Right lobe of liver (tissue), 6 donors: ENCODE results near the gene TTC28. TPM values are rescaled to one million over a fixed set of nuclear protein-coding genes. Genes with fewer than 3 reads are reported as not detected.

Experiments
- ATAC-seq, 4 donors: fragments of 200-7000 bp; cut with Tn5 transposase; one replicate each; pipeline ENCODE4 v1.9.1; 2020; ENCODE audit warnings: mild to moderate bottlenecking in 4 of 4, moderate library complexity in 4 of 4
- DNase-seq, 3 donors: peaks; one replicate each; pipeline ENCODE4 v3.0.0-alpha.2; 2020
- H3K27ac ChIP-seq, 3 donors: fragments of 200-600 bp; one replicate each; pipeline ENCODE4 v1.8.0; 2022
- H3K27me3 ChIP-seq, 2 donors: fragments of 200-600 bp; one replicate each; pipeline ENCODE4 v1.8.0; 2022
- H3K36me3 ChIP-seq, 4 donors: fragments of 200-600 bp; sonication (generic) in 1 of 4; one replicate each; pipeline versions ENCODE4 v1.5.1 to v1.8.0; 2017 to 2022; ENCODE audit warnings: control low read depth in 1 of 4
- H3K4me1 ChIP-seq, 4 donors: fragments of 200-600 bp; sonication (generic) in 1 of 4; one replicate each; pipeline versions ENCODE4 v1.5.1 to v1.8.0; 2017 to 2022; ENCODE audit warnings: control low read depth in 1 of 4
- H3K4me3 ChIP-seq, 3 donors: fragments of 200-600 bp; one replicate each; pipeline ENCODE4 v1.8.0; 2022
- H3K9me3 ChIP-seq, 4 donors: fragments of 200-600 bp; sonication (generic) in 1 of 4; one replicate each; pipeline versions ENCODE4 v1.5.1 to v1.8.0; 2017 to 2022; ENCODE audit warnings: control low read depth in 1 of 4
- POLR2A ChIP-seq: fragments of 450-650 bp; IDR thresholded peaks from one replicate; pipeline ENCODE4 v1.6.1; 2017; ENCODE audit warnings: antibody characterized with exemption, mild to moderate bottlenecking
- WGBS: methylation state at CpG from one replicate; pipeline ENCODE4 v1.1.6; 2018; ENCODE audit warnings: low coverage, low lambda C conversion rate; ENCODE audit not compliant: insufficient coverage; ENCODE audit errors: missing lambda C conversion rate; 5-methylcytosine and 5-hydroxymethylcytosine counted together
- intact Hi-C, 2 donors: fragments of 100-400 bp; cut with DNase I; formaldehyde crosslinking; loops; one replicate each; pipeline versions ENCODE4 v1.11.2 to v1.14.1; 2022
- total RNA-seq, 6 experiments: library from RNA; depleted of rRNA in 2 of 6; stranded (reverse); fragments of >200 nt in 2 of 6; fragmentation: NEBNext Ultra II Directional in 3 of 6; extraction: Animal tissue kit (Norgen Biotek cat#: 25700) in 3 of 6; gene quantifications; one replicate each; pipeline versions ENCODE4 v1.1.0 to v1.2.4, GENCODE V29; 2016 to 2023
- TF ChIP-seq, protein P1 (sequence below), 4 donors: fragments of 200-600 bp in 3 of 4; fragments of 450-650 bp in 1 of 4; IDR thresholded peaks; one replicate each; pipeline versions ENCODE4 v1.5.1 to v1.8.0; 2016 to 2022; ENCODE audit warnings: antibody characterized with exemption in 4 of 4, mild to moderate bottlenecking in 2 of 4
- donor health status: DM: no; HTN: yes; CAD: no.
- donor health status: DM: no; HTN: no; CAD: no.
- donor health status: DM: no; HTN: no; CAD: no.
- donor health status: DM: no; HTN: yes; CAD: no.
- donor health status: DM: no; HTN: yes; CAD: no.

Gene TTC28
- total RNA-seq, 6 experiments from 2014 or later, result 9.4 to 38.3 (median 15.0) TPM

DNA sequence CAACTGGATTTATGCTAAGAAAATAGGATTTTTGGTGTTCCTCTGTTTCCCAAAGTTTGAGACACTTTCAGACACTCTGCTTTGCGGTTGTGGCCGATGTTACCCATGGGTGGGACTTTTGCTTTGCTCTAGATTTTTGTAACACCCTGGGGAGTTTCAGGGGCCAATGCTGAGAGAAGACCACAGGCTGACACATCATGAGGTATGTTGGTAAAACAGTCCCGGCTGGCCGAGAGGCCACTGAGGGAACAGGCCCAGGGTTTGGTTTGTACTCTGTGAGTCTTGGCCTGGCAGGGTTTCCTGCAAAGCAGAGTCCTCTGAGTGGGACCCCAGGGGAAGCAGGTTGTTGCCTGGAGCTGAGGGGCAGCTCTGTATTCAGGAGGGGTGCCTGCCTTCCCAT is 682.1 kb downstream of the TTC28 start:
- intact Hi-C loops, result no loop called here
- Histone ChIP-seq H3K4me1 (peaks cover 0 to 15% (median 2%) of the 10 kb centered on the region in 4 donors), H3K27ac (peak overlapping the region in 2 of 3 donors; percentile 62 to 84), H3K4me3 (no peak overlapping the region), H3K27me3 (no peaks in the 10 kb centered on the region), H3K36me3 (no peaks in the 10 kb centered on the region), H3K9me3 (no peaks in the 10 kb centered on the region)
- no CpG with 5 or more reads among the region's 4 CpGs for WGBS
- DNase-seq (peak in 2 of 3 donors; percentile 17 to 20), ATAC-seq (no peak)
- no peak for TF ChIP-seq POLR2A
- TF ChIP-seq, protein P1, sequence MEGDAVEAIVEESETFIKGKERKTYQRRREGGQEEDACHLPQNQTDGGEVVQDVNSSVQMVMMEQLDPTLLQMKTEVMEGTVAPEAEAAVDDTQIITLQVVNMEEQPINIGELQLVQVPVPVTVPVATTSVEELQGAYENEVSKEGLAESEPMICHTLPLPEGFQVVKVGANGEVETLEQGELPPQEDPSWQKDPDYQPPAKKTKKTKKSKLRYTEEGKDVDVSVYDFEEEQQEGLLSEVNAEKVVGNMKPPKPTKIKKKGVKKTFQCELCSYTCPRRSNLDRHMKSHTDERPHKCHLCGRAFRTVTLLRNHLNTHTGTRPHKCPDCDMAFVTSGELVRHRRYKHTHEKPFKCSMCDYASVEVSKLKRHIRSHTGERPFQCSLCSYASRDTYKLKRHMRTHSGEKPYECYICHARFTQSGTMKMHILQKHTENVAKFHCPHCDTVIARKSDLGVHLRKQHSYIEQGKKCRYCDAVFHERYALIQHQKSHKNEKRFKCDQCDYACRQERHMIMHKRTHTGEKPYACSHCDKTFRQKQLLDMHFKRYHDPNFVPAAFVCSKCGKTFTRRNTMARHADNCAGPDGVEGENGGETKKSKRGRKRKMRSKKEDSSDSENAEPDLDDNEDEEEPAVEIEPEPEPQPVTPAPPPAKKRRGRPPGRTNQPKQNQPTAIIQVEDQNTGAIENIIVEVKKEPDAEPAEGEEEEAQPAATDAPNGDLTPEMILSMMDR (IDR thresholded peaks at IDR 0.05), result no peak

GRCh38 chr22:27996981-27997380 is 682.7 kb downstream of the TTC28 start:
- H3K27ac ChIP-seq, result peak overlapping the region in 2 of 3 donors; percentile 26 to 84
- WGBS, result 100% methylated on average over 2 of the region's 7 CpGs
- DNase-seq (peak in 1 of 3 donors; percentile 45), ATAC-seq (peak in 1 of 4 donors; percentile 12)
- H3K4me1 ChIP-seq, result peaks cover 0 to 11% (median 0%) of the 10 kb centered on the region in 4 donors
- no peaks in the 10 kb centered on the region for H3K36me3 ChIP-seq
- intact Hi-C loops, result no loop called here
- no peaks in the 10 kb centered on the region for H3K27me3 ChIP-seq
- no peaks in the 10 kb centered on the region for H3K9me3 ChIP-seq
- no peak for TF ChIP-seq POLR2A
- TF ChIP-seq, protein P1 (IDR thresholded peaks at IDR 0.05), result no peak
- H3K4me3 ChIP-seq, result no peak overlapping the region

DNA sequence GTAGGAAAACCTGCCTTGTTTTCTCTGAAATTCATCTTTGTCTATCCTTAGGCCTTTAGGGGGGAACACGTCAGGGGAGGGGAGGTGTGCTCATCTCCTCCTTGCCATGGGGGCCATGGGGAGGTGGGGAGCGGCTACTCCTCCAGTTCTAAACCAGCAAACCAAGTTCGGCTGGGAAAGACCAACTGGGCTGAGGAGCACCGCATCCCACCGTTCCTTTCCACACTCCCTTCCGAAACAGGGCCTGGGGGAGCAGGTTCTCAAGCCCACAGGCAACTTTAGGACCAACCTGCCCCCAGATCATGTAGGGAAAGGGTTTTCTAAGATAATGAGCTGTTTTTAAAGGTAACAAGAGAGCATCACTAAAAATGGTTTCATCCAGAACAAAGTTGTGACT is 683.1 kb downstream of the TTC28 start:
- H3K27me3 ChIP-seq, result no peaks in the 10 kb centered on the region
- DNase-seq (peak in 1 of 3 donors; percentile 48), ATAC-seq (no peak)
- no peak overlapping the region for H3K4me3 ChIP-seq
- peak overlapping the region in 2 of 3 donors; percentile 26 to 84 for H3K27ac ChIP-seq
- intact Hi-C loops, result no loop called here
- WGBS, result 97% methylated on average over 5 of the region's 6 CpGs
- peak; percentile 11 for TF ChIP-seq POLR2A
- TF ChIP-seq, protein P1 (IDR thresholded peaks at IDR 0.05), result no peak
- no peaks in the 10 kb centered on the region for H3K36me3 ChIP-seq
- H3K4me1 ChIP-seq, result peaks cover 0 to 11% (median under 1%) of the 10 kb centered on the region in 4 donors
- no peaks in the 10 kb centered on the region for H3K9me3 ChIP-seq

DNA sequence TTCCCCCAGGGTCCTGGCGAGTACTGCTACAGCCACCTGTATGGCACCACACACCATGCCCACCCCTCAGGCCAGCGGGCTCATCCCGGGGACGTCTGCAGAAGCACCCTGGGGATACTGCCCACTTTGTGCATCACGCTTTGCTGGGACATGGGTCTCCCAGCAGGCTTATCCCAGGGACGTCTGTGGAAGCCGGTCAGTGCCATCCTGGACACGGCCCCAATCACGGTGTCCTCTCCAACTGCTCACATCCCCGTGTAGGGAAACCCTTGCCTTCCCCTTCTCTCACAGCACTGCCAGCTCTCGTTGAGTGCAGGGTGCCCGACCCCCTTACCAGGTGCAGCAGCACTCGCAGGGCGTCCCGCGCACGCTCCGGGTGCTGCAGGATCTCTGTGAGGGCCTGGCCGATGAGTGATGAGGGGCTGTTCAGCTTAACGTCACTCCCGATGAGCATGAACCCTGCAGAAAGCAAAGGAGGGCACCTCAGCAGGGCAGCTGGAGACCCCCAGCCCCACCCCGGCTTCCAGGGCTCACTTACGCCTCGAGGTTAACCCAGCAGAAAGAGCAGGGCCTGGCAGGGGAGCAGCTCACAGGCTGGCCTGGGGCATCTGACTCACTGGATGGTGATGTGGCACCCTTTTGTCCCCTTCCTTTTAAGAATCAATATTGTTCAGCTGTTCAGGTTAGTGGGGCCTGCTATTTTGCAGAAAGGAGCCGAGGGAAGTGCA is 683.7 kb downstream of the TTC28 start:
- DNase-seq (peak in 2 of 3 donors; percentile 53 to 66), ATAC-seq (peak; percentile 14 to 71 (median 57))
- Histone ChIP-seq H3K9me3 (no peaks in the 10 kb centered on the region), H3K36me3 (no peaks in the 10 kb centered on the region), H3K4me3 (peak overlapping the region in 1 of 3 donors; percentile 10), H3K27ac (peak overlapping the region in 2 of 3 donors; percentile 26 to 84), H3K27me3 (no peaks in the 10 kb centered on the region), H3K4me1 (peaks cover 0 to 11% (median 3%) of the 10 kb centered on the region in 4 donors)
- intact Hi-C loops, result no loop called here
- TF ChIP-seq, protein P1 (IDR thresholded peaks at IDR 0.05), result no peak
- peak; percentile 53 for TF ChIP-seq POLR2A
- WGBS, result 34% methylated on average over 4 of the region's 25 CpGs
